GM10847 (cell line): Measurements from ENCODE around the gene TNFRSF25.

ENCODE experiments used
- POLR2A ChIP-seq: IDR thresholded peaks from 2 replicates; pipeline ENCODE4 v1.6.1; 2011; ENCODE audit not compliant: insufficient read length; ENCODE audit errors: extremely low read depth

TNFRSF25 gene

GRCh38 chr1:6419804-6420453 is 46.0 kb downstream of the TNFRSF25 start, which contains the start of gene HES2:
Gene HES2, minus strand, starts transcription at chr1:6419919. Its CDS starts 99 bp downstream, at chr1:6419820.
- no peak for TF ChIP-seq POLR2A

GRCh38 chr1:6419397-6419803 is 46.6 kb downstream of the TNFRSF25 start:
- TF ChIP-seq POLR2A, result no peak

- TF ChIP-seq POLR2A, result no peak
These were observed 47.1 kb downstream of the TNFRSF25 start for GRCh38 chr1:6418668-6419396.

- no peak for TF ChIP-seq POLR2A
These were observed 47.9 kb downstream of the TNFRSF25 start for GRCh38 chr1:6417961-6418667.

GRCh38 chr1:6416906-6417305 is 49.1 kb downstream of the TNFRSF25 start:
- no peak for TF ChIP-seq POLR2A

GRCh38 chr1:6416295-6416656 is 49.7 kb downstream of the TNFRSF25 start:
- no peak for TF ChIP-seq POLR2A

GRCh38 chr1:6414881-6415626 is 50.9 kb downstream of the TNFRSF25 start:
- TF ChIP-seq POLR2A, result no peak

- no peak for TF ChIP-seq POLR2A
These were observed 51.5 kb downstream of the TNFRSF25 start for GRCh38 chr1:6414443-6414844.

GRCh38 chr1:6412896-6413295 is 53.1 kb downstream of the TNFRSF25 start:
- TF ChIP-seq POLR2A, result no peak
